Adrenal gland (tissue), 12 donors: ENCODE results near the gene AIP. TPM values are rescaled to one million over a fixed set of nuclear protein-coding genes. Genes with fewer than 3 reads are reported as not detected.

Experiments used
- DNase-seq, 7 donors: peaks; one replicate each; pipeline ENCODE4 v3.0.0-alpha.2; 2019 to 2020
- H3K27ac ChIP-seq, 5 donors: fragments of 200-600 bp; sonication (generic) in 4 of 5; 1 replicate in 3 of 5; 2 replicates in 2 of 5; pipeline versions ENCODE4 v1.5.1 to v1.8.0; 2016 to 2020; ENCODE audit warnings: mild to moderate bottlenecking in 1 of 5
- H3K27me3 ChIP-seq: fragments of 200-600 bp; 2 replicates; pipeline ENCODE4 v1.8.0; 2021
- H3K36me3 ChIP-seq, 2 donors: fragments of 200-600 bp; replicated peaks in 1 of 2; 1 replicate in 1 of 2; 2 replicates in 1 of 2; pipeline versions ENCODE4 v1.5.1 to v1.8.0; 2018 to 2022
- H3K4me1 ChIP-seq, 2 donors: fragments of 200-600 bp; replicated peaks in 1 of 2; 1 replicate in 1 of 2; 2 replicates in 1 of 2; pipeline versions ENCODE4 v1.5.1 to v1.8.0; 2018 to 2021
- H3K4me3 ChIP-seq, 4 donors: fragments of 200-600 bp; sonication (generic) in 3 of 4; one replicate each; pipeline ENCODE4 v1.5.1; 2016 to 2018
- H3K9me3 ChIP-seq, 3 donors: fragments of 200-600 bp; sonication (generic) in 1 of 3; replicated peaks in 1 of 3; 1 replicate in 2 of 3; 2 replicates in 1 of 3; pipeline versions ENCODE4 v1.5.1 to v1.8.0; 2016 to 2021
- CTCF ChIP-seq, 6 experiments: fragments of 450-650 bp in 4 of 6; fragments of 200-600 bp in 2 of 6; sonication (generic) in 1 of 6; IDR thresholded peaks; 1 replicate in 5 of 6; 2 replicates in 1 of 6; pipeline versions ENCODE4 v1.5.1 to v1.8.0; 2016 to 2021; ENCODE audit warnings: antibody characterized with exemption in 6 of 6, mild to moderate bottlenecking in 2 of 6, moderate library complexity in 1 of 6
- POLR2A ChIP-seq, 2 donors: fragments of 450-650 bp; IDR thresholded peaks; one replicate each; pipeline ENCODE4 v1.6.1; 2017; ENCODE audit warnings: antibody characterized with exemption in 2 of 2, mild to moderate bottlenecking in 2 of 2, moderate library complexity in 1 of 2
- WGBS, 4 donors: extraction: QIAGEN DNeasy Blood & Tissue Kit in 2 of 4; methylation state at CpG; one replicate each; pipeline versions ENCODE4 v1.1.5 to v1.1.7; 2013 to 2017; 5-methylcytosine and 5-hydroxymethylcytosine counted together
- intact Hi-C, 2 donors: fragments of 100-400 bp; cut with DNase I; formaldehyde crosslinking; loops; one replicate each; pipeline versions ENCODE4 v1.14.1 to v1.15.0; 2022 to 2023
- polyA plus RNA-seq, 3 donors: library from polyadenylated mRNA; stranded (reverse); fragments of 200-250 nt in 2 of 3; fragments of 350-450 nt in 1 of 3; fragmentation: Illumina TruSeq in 1 of 3; extraction: RNeasy Lipid Tissue Mini Kit (QIAGEN cat#74804) in 1 of 3; gene quantifications; one replicate each; pipeline ENCODE4 v1.2.3, GENCODE V29; 2013 to 2014
- total RNA-seq, 9 donors: library from RNA; depleted of rRNA in 4 of 9; stranded (reverse); fragments of >200 nt in 4 of 9; fragments of 120-200 nt in 1 of 9; fragmentation: NEBNext Ultra II Directional in 1 of 9; extraction: Animal tissue kit (Norgen Biotek cat#: 25700) in 1 of 9; gene quantifications; one replicate each; pipeline versions ENCODE4 v1.1.0 to v1.2.4, GENCODE V29; 2013 to 2023
- donor health status: healthy with polysubstance abuse.
- donor health status: Bipolar disorder and iron deficiency.
- donor health status: DM: yes; HTN: yes; CAD: no.
- donor health status: DM: no; HTN: no; CAD: no.
- donor health status: DM: no; HTN: no; CAD: no.
- donor health status: DM: yes; HTN: yes; CAD: no.

AIP gene
- total and polyA plus RNA-seq, 12 donors = 35.3 to 152 (median 83.9) TPM

GRCh38 chr11:67435031-67435726 lies 47.6 kb upstream of the AIP start:
- WGBS, 4 donors = 83 to 88% (median 85%) methylated on average over 9 to 26 of the region's 26 CpGs
- TF ChIP-seq POLR2A (IDR thresholded peaks at IDR 0.05) (no peak), CTCF (IDR thresholded peaks at IDR 0.05) (no peak)
- Histone ChIP-seq H3K36me3 (peaks cover 0 to 63% of the 10 kb centered on the region in 2 donors), H3K4me1 (peaks cover 0 to 13% of the 10 kb centered on the region in 2 donors), H3K27ac (peak overlapping the region in 2 of 5 donors; percentile 71 to 76), H3K9me3 (no peaks in the 10 kb centered on the region), H3K27me3 (no peaks in the 10 kb centered on the region), H3K4me3 (no peak overlapping the region)
- no peak for DNase-seq
- intact Hi-C loops = no loop called here

GRCh38 chr11:67435727-67436458 lies 46.9 kb upstream of the AIP start:
- Histone ChIP-seq H3K9me3 (no peaks in the 10 kb centered on the region), H3K36me3 (peaks cover 0 to 71% of the 10 kb centered on the region in 2 donors), H3K27me3 (no peaks in the 10 kb centered on the region), H3K27ac (peak overlapping the region in 2 of 5 donors; percentile 71 to 76), H3K4me3 (no peak overlapping the region), H3K4me1 (peaks cover 0 to 16% of the 10 kb centered on the region in 2 donors)
- TF ChIP-seq POLR2A (IDR thresholded peaks at IDR 0.05) = no peak
- no peak for TF ChIP-seq CTCF (IDR thresholded peaks at IDR 0.05)
- intact Hi-C loops = no loop called here
- DNase-seq = peak in 3 of 7 donors; percentile 50 to 66 (median 63)
- WGBS, 4 donors = 69 to 74% (median 71%) methylated on average over 10 to 38 of the region's 38 CpGs

- Histone ChIP-seq H3K36me3 (peaks cover 0 to 70% of the 10 kb centered on the region in 2 donors), H3K4me1 (peaks cover 0 to 16% of the 10 kb centered on the region in 2 donors), H3K27me3 (no peaks in the 10 kb centered on the region), H3K9me3 (no peaks in the 10 kb centered on the region), H3K27ac (peak overlapping the region in 2 of 5 donors; percentile 71 to 76), H3K4me3 (no peak overlapping the region)
- WGBS, 4 donors = 55 to 57% (median 56%) methylated on average over 6 of the region's 6 CpGs
- peak in 2 of 7 donors; percentile 37 to 62 for DNase-seq
- TF ChIP-seq POLR2A (IDR thresholded peaks at IDR 0.05) (no peak), CTCF (IDR thresholded peaks at IDR 0.05) (no peak)
- intact Hi-C loops = no loop called here
These were observed 46.3 kb upstream of the AIP start for GRCh38 chr11:67436459-67437081.
